ENCODE results near the gene RAPGEF5. TPM values are rescaled to one million over a fixed set of nuclear protein-coding genes. Genes with fewer than 3 reads are reported as not detected.

RAPGEF5 gene
- polyA plus RNA-seq, 1 donor (not counting 4 experiments of a cell fraction or from before 2014, with no cell fraction given) = 2.1 TPM

- no peak overlapping the region for H3K9ac ChIP-seq (ENCODE audit: control insufficient read depth, extremely low read depth, insufficient read depth, low read length)
- H3K27me3 ChIP-seq (ENCODE audit: control insufficient read depth, extremely low read depth, insufficient read depth, low read length) = no peaks in the 10 kb centered on the region
- no peaks in the 10 kb centered on the region for H3K9me1 ChIP-seq (ENCODE audit: control insufficient read depth, extremely low read depth, insufficient read depth, low read length)
- no peaks in the 10 kb centered on the region for H3K79me2 ChIP-seq (ENCODE audit: control insufficient read depth, insufficient read depth, low read length)
- no peak overlapping the region for H3K4me2 ChIP-seq (ENCODE audit: control insufficient read depth, extremely low read depth, insufficient read depth, low read depth, low read length)
- no peaks in the 10 kb centered on the region for H4K20me1 ChIP-seq (ENCODE audit: control insufficient read depth, extremely low read depth, insufficient read depth, low read length)
- DNase-seq (ENCODE audit: low read depth, low spot score) = no peak
- H2AFZ ChIP-seq (ENCODE audit: control insufficient read depth, low read length) = no peak overlapping the region
- no peak for FAIRE-seq
- H3K4me3 ChIP-seq (ENCODE audit: control insufficient read depth in 2 of 3, extremely low read depth in 1 of 3, insufficient read depth in 2 of 3, low read depth in 1 of 3, low read length in 3 of 3) = no peak overlapping the region
- H3K27ac ChIP-seq (ENCODE audit: control insufficient read depth, insufficient read depth, low read length) = no peak overlapping the region
- H3K4me1 ChIP-seq (ENCODE audit: control insufficient read depth, extremely low read depth, insufficient read depth, low read length) = peaks cover 18% of the 10 kb centered on the region
- dilution Hi-C loops (cut with MboI; ENCODE audit: extremely low pct_ligation_motif_present, low sequenced_read_pairs) = no loop called here
- H3K9me3 ChIP-seq (ENCODE audit: control insufficient read depth, low read depth, low read length) = no peaks in the 10 kb centered on the region
- H3K36me3 ChIP-seq (ENCODE audit: control insufficient read depth in 2 of 2, extremely low read depth in 1 of 2, insufficient read depth in 2 of 2, low read length in 2 of 2) = no peaks in the 10 kb centered on the region
- TF ChIP-seq, protein P1, sequence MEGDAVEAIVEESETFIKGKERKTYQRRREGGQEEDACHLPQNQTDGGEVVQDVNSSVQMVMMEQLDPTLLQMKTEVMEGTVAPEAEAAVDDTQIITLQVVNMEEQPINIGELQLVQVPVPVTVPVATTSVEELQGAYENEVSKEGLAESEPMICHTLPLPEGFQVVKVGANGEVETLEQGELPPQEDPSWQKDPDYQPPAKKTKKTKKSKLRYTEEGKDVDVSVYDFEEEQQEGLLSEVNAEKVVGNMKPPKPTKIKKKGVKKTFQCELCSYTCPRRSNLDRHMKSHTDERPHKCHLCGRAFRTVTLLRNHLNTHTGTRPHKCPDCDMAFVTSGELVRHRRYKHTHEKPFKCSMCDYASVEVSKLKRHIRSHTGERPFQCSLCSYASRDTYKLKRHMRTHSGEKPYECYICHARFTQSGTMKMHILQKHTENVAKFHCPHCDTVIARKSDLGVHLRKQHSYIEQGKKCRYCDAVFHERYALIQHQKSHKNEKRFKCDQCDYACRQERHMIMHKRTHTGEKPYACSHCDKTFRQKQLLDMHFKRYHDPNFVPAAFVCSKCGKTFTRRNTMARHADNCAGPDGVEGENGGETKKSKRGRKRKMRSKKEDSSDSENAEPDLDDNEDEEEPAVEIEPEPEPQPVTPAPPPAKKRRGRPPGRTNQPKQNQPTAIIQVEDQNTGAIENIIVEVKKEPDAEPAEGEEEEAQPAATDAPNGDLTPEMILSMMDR (optimal IDR thresholded peaks at IDR 0.05 in 1 of 3, IDR thresholded peaks at IDR 0.05 in 1 of 3, conservative IDR thresholded peaks at IDR 0.05 in 1 of 3; ENCODE audit: extremely low read depth in 1 of 3, insufficient read depth in 2 of 3, low read length in 3 of 3) = no peak
These were observed 140.6 kb downstream of the RAPGEF5 start for GRCh38 chr7:22216309-22216708.

GRCh38 chr7:22214000-22214399 lies 143.0 kb downstream of the RAPGEF5 start:
- no peak overlapping the region for H2AFZ ChIP-seq (ENCODE audit: control insufficient read depth, low read length)
- H3K4me2 ChIP-seq (ENCODE audit: control insufficient read depth, extremely low read depth, insufficient read depth, low read depth, low read length) = no peak overlapping the region
- H3K4me3 ChIP-seq (ENCODE audit: control insufficient read depth in 2 of 3, extremely low read depth in 1 of 3, insufficient read depth in 2 of 3, low read depth in 1 of 3, low read length in 3 of 3) = no peak overlapping the region
- no peaks in the 10 kb centered on the region for H3K36me3 ChIP-seq (ENCODE audit: control insufficient read depth in 2 of 2, extremely low read depth in 1 of 2, insufficient read depth in 2 of 2, low read length in 2 of 2)
- H3K79me2 ChIP-seq (ENCODE audit: control insufficient read depth, insufficient read depth, low read length) = no peaks in the 10 kb centered on the region
- H3K27me3 ChIP-seq (ENCODE audit: control insufficient read depth, extremely low read depth, insufficient read depth, low read length) = no peaks in the 10 kb centered on the region
- FAIRE-seq (no peak), DNase-seq (ENCODE audit: low read depth, low spot score) (no peak)
- no peak overlapping the region for H3K27ac ChIP-seq (ENCODE audit: control insufficient read depth, insufficient read depth, low read length)
- peaks cover 22% of the 10 kb centered on the region for H3K4me1 ChIP-seq (ENCODE audit: control insufficient read depth, extremely low read depth, insufficient read depth, low read length)
- dilution Hi-C loops (cut with MboI; ENCODE audit: extremely low pct_ligation_motif_present, low sequenced_read_pairs) = no loop called here
- no peaks in the 10 kb centered on the region for H3K9me3 ChIP-seq (ENCODE audit: control insufficient read depth, low read depth, low read length)
- no peaks in the 10 kb centered on the region for H4K20me1 ChIP-seq (ENCODE audit: control insufficient read depth, extremely low read depth, insufficient read depth, low read length)
- TF ChIP-seq EZH2 (IDR thresholded peaks at IDR 0.05; ENCODE audit: low read length) = no peak
- TF ChIP-seq, protein P1 (optimal IDR thresholded peaks at IDR 0.05 in 1 of 3, IDR thresholded peaks at IDR 0.05 in 1 of 3, conservative IDR thresholded peaks at IDR 0.05 in 1 of 3; ENCODE audit: extremely low read depth in 1 of 3, insufficient read depth in 2 of 3, low read length in 3 of 3) = no peak
- H3K9ac ChIP-seq (ENCODE audit: control insufficient read depth, extremely low read depth, insufficient read depth, low read length) = no peak overlapping the region
- H3K9me1 ChIP-seq (ENCODE audit: control insufficient read depth, extremely low read depth, insufficient read depth, low read length) = no peaks in the 10 kb centered on the region

Measured in keratinocyte (primary cell).